ENCODE results near the gene ANLN.

ANLN gene

DNA sequence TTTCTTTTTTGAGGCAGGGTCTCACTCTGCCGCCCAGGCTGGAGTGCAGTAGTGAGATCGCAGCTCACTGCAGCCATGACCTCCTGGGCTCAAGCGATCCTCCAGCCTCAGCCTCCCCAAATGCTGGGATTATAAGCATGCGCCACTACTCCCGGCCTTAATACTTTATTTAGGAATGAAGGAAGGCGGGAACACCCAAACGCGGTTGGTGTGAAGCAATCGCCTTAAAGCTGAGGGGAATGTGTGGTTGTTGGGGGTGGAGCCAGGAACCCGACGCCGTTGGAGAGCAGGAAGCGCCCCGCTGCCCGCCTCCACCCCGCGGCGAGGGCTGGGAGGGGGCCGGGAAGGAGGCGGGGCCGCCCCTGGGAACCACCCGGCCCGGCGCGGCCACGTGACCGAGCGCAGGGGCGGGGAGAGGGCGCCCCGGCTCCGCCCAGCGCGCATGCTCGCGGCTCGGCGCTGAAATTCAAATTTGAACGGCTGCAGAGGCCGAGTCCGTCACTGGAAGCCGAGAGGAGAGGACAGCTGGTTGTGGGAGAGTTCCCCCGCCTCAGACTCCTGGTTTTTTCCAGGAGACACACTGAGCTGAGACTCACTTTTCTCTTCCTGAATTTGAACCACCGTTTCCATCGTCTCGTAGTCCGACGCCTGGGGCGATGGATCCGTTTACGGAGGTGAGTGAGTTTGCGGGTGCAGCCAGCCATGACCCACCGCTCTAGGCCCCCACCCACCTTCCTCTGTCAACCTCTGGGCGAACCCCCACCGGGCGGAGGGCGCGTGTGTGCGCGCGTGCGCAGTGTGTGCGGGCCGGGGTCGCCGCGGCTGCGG, at the start of gene ANLN:
Gene ANLN (plus strand): TSS at position 492 of the 828 bp plus-strand sequence. CDS start 165 bp downstream, at position 657.
- peak; percentile 96 for DNase-seq
- in situ Hi-C loops (cut with MboI; ENCODE audit: low pct_unique_long_range_greater_than_20kb, low sequenced_read_pairs) = no loop called here

DNA sequence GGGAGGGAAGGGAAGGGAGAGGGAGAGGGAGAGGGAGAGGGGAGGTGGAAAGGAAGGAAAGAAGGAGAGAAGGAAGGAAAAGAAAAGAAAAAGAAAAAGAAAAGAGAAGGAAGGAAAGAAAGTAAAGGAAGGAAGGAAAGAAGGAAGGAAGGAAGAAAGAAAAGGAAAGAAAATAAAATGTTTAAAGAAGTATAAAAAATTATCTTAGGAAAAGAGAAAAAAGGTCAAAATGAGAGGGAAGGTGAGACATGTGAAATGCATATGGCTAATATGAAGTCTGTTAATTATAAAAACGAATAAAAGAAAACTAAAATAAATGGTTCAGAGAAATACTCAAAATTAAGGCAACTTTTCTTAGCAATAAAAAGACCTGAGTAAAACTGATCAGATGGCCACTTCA, 46.1 kb upstream of the ANLN start:
- in situ Hi-C loops (cut with MboI; ENCODE audit: low pct_unique_long_range_greater_than_20kb, low sequenced_read_pairs) = no loop called here
- DNase-seq = no peak

- peak; percentile 23 for DNase-seq
- in situ Hi-C loops (cut with MboI; ENCODE audit: low pct_unique_long_range_greater_than_20kb, low sequenced_read_pairs) = no loop called here
These were observed 45.0 kb upstream of the ANLN start for GRCh38 chr7:36344622-36345021.

DNA sequence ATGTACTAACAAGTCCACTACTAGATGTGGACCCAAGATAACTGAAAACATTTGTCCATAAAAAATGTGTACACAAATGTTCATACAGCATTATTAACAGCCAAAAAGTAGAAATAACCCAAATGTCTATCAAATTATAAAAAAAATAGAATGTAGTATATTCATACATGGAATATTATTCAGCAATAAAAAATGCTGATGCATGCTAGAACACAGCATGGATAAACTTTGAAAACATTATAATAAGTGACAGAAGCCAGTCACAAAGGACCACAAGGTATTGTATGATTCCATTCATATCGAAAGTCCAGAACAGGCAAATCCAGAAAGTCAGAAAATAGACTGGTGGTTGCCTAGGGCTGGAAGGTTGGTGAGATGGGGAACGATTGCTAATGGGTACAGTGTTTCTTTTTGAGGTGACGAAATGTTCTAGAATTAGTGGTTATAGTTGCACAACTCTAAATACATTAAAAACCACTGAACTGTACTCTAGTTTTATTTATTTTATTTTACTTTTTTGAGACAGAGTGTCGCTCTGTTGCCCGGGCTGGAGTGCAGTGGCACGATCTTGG, 43.3 kb upstream of the ANLN start:
- DNase-seq = no peak
- in situ Hi-C loops (cut with MboI; ENCODE audit: low pct_unique_long_range_greater_than_20kb, low sequenced_read_pairs) = no loop called here

- no peak for DNase-seq
- in situ Hi-C loops (cut with MboI; ENCODE audit: low pct_unique_long_range_greater_than_20kb, low sequenced_read_pairs) = no loop called here
These were observed 41.4 kb upstream of the ANLN start for GRCh38 chr7:36348256-36348655.

DNA sequence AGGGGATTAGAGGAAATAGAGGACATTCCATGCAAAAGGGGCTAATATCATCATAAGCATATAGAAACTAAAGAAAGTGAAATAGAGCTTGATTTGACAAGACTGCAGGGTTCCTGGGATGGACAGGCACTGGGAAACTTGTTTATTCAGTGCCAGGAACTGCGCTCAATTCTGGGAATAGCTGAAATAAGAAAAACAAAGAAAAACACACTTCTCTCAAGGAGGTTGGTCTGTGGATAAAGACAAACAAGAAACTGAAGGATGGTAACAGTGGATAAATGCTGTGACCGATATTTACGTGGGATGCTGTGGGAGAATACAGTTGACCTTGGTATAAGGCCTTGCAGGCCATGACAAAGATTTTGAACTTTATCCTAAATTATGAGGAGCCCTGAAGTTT, 40.9 kb upstream of the ANLN start:
- no peak for DNase-seq
- in situ Hi-C loops (cut with MboI; ENCODE audit: low pct_unique_long_range_greater_than_20kb, low sequenced_read_pairs) = no loop called here

GRCh38 chr7:36349626-36350025, 40.0 kb upstream of the ANLN start:
- in situ Hi-C loops (cut with MboI; ENCODE audit: low pct_unique_long_range_greater_than_20kb, low sequenced_read_pairs) = no loop called here
- no peak for DNase-seq

GRCh38 chr7:36355490-36355889, 34.2 kb upstream of the ANLN start:
- in situ Hi-C loops (cut with MboI; ENCODE audit: low pct_unique_long_range_greater_than_20kb, low sequenced_read_pairs) = no loop called here

DNA sequence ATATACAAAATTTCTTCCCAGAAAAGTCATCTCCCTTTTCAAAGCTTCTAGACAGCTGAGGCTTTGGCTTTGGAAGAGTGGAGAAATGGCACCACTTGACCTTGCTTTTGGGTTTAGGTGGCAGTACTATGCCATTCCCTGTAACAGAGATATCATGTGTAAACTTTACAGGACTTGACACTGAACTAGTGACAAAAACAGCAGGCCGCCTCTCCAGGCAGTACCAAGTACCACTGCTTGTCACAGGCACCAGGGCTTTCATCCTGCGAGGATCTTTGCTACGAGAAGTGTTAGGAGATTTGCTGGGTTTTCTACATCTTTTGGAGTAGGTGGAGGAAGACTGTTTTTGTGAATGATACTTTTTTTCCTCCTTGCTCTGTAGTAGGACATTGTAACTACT, 32.6 kb upstream of the ANLN start:
- DNase-seq = no peak
- in situ Hi-C loops (cut with MboI; ENCODE audit: low pct_unique_long_range_greater_than_20kb, low sequenced_read_pairs) = no loop called here

More at GRCh38 chr7:36355490-36355889, 34.2 kb upstream of the ANLN start:
- DNase-seq = no peak

DNA sequence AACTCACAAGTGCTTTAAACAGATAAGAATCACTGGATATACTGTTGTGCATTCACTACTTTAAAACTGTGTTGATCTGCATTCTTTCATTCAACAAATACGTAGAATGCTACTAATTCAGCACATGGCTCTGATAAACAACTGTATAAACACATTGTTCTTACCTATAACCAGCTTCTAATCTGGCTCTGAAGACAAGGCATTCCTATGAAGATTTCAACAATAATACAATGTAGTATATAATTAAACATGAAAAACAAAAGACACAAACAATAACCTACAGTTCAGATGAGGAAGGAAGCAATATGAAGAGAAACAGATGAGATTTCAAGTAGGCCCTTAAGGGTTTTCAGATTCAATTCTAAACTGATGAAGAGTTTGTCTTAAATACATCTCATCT, 31.1 kb upstream of the ANLN start:
- in situ Hi-C loops (cut with MboI; ENCODE audit: low pct_unique_long_range_greater_than_20kb, low sequenced_read_pairs) = no loop called here
- no peak for DNase-seq

DNA sequence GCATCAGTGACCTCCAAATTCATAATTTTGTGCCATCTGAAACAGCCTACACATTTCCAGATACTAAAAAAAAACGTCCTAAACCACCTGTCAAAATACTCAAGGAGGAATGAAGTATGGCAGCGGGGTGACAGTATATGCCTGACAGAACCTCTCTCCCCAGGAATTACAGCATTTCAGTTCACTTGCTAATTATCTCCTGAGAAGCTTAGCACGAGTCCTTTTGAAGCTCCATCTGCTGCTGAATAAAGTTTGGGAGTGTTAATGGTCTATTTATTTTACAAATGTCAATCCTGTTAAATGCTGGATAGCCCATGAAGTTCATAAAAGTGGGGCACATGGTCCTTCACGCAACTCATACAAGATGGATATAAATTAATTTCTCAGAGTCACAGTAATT, 29.4 kb upstream of the ANLN start:
- DNase-seq = no peak
- in situ Hi-C loops (cut with MboI; ENCODE audit: low pct_unique_long_range_greater_than_20kb, low sequenced_read_pairs) = no loop called here

GRCh38 chr7:36361227-36361626, 28.4 kb upstream of the ANLN start:
- no peak for DNase-seq
- in situ Hi-C loops (cut with MboI; ENCODE audit: low pct_unique_long_range_greater_than_20kb, low sequenced_read_pairs) = no loop called here

- in situ Hi-C loops (cut with MboI; ENCODE audit: low pct_unique_long_range_greater_than_20kb, low sequenced_read_pairs) = no loop called here
These were observed 26.1 kb upstream of the ANLN start for GRCh38 chr7:36363515-36363914.

GRCh38 chr7:36366005-36366717, 23.5 kb upstream of the ANLN start:
- DNase-seq = no peak
- in situ Hi-C loops (cut with MboI; ENCODE audit: low pct_unique_long_range_greater_than_20kb, low sequenced_read_pairs) = no loop called here

More at GRCh38 chr7:36363515-36363914, 26.1 kb upstream of the ANLN start:
- DNase-seq = no peak

DNA sequence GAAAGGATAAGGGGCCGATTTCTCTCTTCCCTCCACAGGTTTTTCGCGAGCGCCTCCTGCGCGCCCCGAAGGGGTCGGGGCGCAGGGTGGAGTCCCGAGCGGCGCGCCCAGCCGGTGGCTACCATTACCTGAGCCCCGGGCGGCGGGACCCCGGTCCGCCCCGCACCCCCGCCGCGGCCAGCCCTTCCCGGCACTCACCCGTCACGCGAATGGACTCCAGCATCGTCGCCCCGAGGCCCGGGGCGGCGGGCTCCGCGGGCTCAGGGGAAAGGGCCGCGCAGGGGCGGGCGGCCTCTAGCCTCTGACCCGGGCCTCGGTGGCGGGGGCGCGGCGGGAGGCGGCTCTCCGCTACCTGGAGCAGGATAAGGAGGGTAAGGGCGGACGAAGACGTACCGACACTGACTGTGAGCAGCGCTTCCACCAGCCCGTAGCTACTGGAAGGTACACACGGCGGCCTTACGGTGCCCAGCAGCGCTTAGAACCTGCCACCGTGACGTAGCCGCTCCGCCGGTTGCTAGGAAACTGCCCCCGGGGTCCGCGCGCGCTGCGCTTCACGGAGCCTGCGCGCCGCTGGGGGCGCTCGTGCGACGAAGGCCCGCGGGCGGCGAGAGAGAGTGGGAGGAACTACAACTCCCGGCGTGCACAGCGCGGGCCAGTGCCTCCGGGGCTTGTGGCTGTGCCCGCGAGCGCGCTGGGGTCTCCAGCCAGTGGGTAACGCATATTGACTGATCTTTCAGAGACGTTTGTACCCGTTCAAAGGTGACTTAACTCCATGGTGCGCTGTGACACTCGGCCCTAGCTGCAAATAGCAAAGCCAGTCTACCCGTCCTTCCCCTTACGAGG, 22.7 kb upstream of the ANLN start:
- DNase-seq = peak; percentile 96
- in situ Hi-C loops (cut with MboI; ENCODE audit: low pct_unique_long_range_greater_than_20kb, low sequenced_read_pairs) = no loop called here

DNA sequence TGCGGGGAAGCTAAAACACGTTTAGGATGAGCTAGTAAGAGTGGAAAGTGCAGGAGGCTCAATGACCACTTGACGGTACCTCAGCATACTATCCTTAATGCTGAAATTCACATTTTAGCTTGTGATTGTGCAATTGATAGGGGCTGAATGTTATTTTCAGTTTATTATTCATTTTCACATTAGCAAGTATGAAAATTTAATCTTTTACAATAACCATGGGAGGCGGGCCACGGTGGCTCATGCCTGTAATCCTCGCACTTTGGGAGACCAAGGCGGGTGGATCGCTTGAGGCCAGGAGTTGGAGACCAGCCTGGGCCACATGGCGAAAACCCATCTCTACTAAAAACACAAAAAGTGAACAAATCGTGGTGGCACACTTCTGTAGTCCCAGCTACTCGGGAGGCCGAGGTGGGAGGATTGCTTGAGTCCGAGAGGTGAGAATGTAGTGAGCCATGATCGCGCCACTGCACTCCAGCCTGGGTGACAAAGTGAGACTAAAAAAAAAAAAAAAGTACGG, 22.0 kb upstream of the ANLN start:
- no peak for DNase-seq
- in situ Hi-C loops (cut with MboI; ENCODE audit: low pct_unique_long_range_greater_than_20kb, low sequenced_read_pairs) = no loop called here

DNA sequence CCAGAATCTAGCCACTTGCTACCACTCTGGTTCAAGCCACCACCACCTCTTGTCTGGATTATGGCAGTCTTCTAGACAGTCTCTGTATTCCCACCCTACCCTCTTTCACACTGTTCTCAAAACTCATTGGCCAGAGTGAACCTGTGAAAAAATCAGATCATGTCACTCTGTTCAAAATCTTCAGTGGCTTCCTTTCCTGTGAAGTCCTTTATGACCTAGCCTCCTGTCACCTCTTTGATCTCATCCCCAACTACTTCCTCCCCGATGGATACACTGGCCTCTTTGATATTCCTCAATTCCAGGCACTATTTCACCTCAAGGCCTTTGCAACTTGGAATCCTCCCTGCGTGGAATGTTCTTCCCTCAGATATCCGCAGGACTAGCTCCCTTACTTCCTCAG, 21.2 kb upstream of the ANLN start:
- in situ Hi-C loops (cut with MboI; ENCODE audit: low pct_unique_long_range_greater_than_20kb, low sequenced_read_pairs) = no loop called here
- DNase-seq = no peak

DNA sequence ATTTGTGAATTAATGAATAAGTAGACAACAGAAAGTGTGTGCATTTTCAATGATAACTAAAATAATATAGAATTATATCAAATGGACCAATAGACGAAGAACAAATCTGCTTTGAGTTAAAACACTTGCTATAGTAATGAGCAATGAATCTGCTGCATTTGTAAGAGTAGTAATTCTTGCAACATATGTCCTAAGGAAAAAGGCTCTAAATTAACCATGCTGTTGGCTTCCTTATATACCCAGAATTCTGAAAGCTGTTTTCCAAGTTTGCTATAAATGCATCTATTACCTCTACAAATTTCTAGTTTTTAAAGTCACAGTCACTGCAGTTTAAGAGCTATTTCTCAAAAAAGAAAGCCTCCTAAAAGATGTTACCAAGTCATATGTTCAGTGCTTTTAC, 20.5 kb upstream of the ANLN start:
- in situ Hi-C loops (cut with MboI; ENCODE audit: low pct_unique_long_range_greater_than_20kb, low sequenced_read_pairs) = no loop called here

GRCh38 chr7:36370046-36370445, 19.6 kb upstream of the ANLN start:
- in situ Hi-C loops (cut with MboI; ENCODE audit: low pct_unique_long_range_greater_than_20kb, low sequenced_read_pairs) = no loop called here
- no peak for DNase-seq

More for the DNA sequence above, 20.5 kb upstream of the ANLN start:
- DNase-seq = no peak
